NOMO-1 treated with DMSO at 0.1 percent for 48 hours (cell line): Measurements from ENCODE around the gene LAMA3.

ENCODE experiments used
- DNase-seq: peaks from one replicate; lab custom pipeline; 2025; ENCODE audit not compliant: unreplicated experiment; lab: John Stamatoyannopoulos, UW

LAMA3 gene, protein sequence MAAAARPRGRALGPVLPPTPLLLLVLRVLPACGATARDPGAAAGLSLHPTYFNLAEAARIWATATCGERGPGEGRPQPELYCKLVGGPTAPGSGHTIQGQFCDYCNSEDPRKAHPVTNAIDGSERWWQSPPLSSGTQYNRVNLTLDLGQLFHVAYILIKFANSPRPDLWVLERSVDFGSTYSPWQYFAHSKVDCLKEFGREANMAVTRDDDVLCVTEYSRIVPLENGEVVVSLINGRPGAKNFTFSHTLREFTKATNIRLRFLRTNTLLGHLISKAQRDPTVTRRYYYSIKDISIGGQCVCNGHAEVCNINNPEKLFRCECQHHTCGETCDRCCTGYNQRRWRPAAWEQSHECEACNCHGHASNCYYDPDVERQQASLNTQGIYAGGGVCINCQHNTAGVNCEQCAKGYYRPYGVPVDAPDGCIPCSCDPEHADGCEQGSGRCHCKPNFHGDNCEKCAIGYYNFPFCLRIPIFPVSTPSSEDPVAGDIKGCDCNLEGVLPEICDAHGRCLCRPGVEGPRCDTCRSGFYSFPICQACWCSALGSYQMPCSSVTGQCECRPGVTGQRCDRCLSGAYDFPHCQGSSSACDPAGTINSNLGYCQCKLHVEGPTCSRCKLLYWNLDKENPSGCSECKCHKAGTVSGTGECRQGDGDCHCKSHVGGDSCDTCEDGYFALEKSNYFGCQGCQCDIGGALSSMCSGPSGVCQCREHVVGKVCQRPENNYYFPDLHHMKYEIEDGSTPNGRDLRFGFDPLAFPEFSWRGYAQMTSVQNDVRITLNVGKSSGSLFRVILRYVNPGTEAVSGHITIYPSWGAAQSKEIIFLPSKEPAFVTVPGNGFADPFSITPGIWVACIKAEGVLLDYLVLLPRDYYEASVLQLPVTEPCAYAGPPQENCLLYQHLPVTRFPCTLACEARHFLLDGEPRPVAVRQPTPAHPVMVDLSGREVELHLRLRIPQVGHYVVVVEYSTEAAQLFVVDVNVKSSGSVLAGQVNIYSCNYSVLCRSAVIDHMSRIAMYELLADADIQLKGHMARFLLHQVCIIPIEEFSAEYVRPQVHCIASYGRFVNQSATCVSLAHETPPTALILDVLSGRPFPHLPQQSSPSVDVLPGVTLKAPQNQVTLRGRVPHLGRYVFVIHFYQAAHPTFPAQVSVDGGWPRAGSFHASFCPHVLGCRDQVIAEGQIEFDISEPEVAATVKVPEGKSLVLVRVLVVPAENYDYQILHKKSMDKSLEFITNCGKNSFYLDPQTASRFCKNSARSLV (N-terminal part only)

DNA sequence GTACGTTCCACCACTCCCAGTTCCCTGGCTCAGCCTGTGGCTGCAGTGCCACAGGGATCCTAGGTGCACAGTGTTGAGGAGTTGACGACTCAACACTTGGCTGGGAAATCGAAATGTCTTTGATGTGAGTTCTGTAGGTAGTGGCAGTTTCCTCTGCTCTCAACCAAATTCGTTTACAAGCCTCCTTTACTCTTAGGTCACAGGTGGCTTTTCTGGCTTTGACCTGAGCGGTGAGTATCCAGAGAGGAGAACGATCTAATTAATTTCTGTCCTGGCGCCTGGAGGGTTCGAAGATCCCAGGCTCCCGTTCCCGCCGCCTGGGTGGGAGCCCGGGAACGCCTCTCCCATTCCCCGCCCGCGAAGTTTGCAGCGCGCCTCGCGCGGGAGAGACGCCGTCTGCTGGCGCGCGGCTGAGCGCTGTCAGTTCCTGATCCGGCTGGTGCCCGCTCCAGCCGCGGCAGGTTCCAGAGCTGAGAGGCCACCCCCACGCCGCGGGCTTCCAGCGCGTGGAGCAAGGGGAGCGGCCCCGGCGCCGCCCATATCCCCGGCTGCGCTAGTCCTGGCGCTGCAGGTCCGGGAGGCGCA lies at the start of gene LAMA3:
TSS of gene LAMA3 (plus strand) at position 423 of the 585 bp plus-strand sequence. CDS start 231 bp downstream, outside the sequence.
- DNase-seq, result peak; percentile 30

DNA sequence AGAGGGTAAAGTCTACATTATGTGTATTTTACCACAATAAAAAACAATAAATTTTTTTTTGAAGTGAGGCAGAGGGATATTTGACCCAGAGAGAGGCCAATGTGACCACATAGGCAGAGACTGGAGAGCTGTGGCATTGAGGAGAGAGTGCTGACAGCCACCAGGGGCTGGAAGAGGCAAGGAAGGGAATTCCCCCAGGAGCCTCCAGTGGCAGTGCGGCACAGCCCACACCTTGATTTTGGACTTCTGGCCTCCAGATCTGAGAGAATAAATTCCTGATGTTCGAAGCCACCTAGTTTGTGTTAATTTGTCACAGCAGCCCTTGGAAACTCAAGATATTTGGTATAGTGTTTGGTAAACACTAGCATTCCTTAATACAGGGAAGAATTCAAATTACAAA lies 49.2 kb upstream of the LAMA3 start:
- no peak for DNase-seq

- no peak for DNase-seq
These were observed 48.0 kb upstream of the LAMA3 start for GRCh38 chr18:23641143-23641720.

DNA sequence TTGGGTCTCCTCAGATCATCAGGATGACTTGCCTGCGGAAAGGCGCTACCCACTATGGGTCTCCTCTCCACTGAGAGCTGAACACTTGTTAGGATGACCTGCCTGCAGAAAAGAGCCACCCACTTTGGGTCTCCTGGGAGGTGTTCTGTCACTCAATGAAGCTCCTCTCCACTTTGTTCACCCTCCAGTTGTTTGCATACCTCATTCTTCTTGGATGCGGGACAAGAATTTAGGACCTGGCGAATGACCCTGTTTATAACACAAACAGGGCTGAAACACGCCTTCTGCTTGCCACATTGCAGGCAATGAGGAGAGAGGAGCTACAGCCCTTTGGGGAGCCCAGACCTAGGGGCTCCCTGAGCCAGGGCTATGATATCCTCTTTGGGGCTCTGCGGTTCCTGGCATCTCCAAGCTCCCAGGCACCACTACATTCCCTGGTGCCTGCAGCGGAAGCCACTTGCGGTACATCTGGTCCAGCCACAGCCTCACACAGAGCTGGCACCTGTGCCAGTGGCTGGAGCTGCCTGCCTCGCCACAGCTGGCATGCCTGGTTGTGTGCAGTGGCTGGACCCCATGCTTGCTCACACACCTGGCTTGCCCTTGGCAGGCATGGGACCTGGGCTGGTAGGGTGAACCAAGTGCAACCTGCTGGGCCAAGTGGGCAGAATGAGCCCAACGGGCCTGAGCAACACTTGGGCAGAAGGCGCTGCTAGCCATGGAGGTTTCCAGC lies 47.2 kb upstream of the LAMA3 start:
- DNase-seq, result no peak

GRCh38 chr18:23643815-23644490 lies 45.3 kb upstream of the LAMA3 start:
- no peak for DNase-seq

GRCh38 chr18:23645568-23646175 lies 43.6 kb upstream of the LAMA3 start:
- DNase-seq, result no peak

DNA sequence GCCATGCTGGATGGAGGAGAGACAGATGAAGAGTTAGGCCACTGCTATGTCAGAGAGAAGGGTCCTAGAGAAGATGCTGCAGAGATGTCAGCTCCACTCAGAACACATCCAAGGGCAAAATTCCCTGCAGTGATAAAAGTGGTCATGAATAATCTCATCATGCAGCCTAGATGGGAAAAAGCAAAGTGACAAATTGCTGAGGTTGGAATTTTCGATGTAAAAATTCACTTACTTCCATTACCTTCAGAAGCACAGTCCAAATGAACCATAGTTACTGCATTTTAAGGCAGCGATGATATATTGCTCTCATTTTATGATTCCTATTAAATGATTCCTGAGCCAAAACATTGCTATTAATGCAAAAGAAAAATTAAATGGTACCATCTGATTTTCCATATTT lies 43.0 kb upstream of the LAMA3 start:
- no peak for DNase-seq

- no peak for DNase-seq
These were observed 40.8 kb upstream of the LAMA3 start for GRCh38 chr18:23648456-23648855.

DNA sequence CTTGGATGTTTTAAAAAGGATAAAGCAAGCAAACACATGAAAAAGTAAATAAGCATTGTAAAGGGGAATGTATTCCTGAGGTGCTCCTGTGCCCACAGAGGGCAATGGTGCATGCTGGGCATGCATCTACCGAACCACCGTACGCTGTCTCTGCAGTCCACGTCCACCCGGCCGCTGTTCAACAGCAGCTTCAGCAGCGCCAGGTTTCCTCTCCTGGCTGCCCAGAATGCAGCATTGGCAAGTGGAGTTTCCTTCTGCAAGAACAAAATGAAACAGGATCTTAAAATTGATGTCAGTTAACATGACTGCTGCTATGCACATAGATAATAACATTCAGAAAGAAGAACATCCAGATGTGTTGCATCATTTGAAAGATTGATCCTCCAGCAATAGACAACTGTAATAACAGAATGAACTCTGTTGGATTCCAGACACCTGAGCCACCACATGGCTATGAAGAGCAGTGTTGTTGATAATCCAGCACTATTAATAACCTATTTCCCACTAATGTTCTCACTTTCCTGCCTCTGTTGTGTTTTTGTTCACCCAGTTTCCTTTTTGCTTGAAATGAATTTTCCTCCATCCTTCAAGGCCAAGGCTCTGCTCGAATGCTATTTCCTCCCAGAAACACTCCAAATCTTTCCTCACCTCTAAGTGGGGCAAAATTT lies 40.2 kb upstream of the LAMA3 start:
- peak; percentile 59 for DNase-seq

DNA sequence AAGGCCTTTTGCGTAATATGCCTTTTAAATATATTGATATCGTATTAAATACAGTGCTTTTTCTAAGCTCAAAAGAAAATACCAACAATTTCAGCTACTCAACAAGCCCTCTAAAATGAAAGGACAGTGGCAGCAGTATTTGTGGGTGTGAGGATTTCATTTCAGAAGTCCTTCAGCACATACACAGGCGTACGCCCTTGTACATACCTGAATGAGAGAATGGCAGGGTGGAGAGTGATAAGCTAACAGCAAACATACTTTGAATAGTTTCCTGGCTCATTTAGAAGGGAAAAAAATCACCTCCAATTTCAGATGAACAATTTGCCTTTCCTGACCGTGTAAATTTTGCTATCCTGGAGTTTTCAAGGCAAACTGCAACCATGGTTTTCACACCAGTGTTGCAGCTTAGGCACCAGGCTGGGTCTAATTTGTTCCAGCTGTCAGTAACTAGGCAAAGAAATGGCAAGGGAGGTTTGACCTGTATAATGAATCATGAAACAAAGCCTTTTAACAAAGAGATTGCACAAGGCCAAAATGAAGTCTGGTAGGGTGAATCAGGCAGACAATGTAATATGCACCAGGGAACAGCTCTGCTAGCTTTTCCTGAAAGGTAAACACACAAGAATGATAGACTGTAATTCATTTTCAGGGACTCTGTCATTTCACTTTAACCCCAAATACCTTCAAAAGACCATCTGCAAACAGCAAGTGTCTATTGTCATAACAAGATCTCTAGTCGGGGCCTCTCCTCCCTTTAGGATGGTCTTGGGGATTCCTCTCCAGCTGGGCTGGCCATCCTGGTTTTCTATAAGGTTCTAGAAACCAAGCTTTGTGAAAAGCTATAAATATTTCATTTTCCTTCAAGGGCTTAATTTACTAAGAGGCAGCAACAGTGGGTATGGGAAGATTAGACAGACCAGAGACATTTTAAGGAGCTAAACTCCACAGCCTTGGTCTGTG lies 38.0 kb upstream of the LAMA3 start:
- DNase-seq, result no peak

DNA sequence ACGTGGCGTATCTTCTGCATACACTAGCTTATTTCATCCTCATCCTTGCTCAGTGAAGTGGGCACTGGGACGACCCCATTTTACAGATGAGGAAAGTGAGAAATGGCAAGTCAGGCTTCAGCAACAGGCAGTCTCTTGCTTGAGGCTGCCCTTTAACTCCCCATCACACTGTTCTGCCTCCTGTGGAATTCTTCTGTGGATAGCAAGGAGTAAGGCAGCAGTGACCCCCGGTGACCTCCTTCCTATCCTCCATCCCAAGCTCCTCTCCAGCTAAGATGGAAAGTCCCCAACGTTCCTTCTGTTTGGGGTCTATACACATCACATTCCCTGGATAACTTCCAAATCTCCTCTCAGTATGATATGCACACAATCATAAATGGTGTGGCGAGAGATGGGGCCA lies 37.0 kb upstream of the LAMA3 start:
- no peak for DNase-seq

DNA sequence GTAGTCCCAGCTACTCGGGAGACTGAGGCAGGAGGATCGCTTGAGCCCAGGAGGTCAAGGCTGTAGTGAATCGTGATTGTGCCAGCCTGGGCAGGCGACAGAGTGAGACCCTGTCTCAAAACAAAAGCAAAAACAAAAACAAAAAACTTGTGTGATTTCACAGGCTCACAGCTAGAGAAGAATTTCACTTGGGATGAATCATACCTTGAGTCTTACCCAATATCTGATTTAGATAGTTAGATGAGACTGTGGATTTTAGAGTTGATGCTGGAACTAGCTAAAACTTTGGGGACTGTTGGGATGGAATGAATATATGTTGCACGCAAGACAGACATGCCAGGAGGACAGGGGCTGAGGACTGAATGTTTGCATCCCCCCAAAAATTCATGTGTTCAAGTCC lies 31.0 kb upstream of the LAMA3 start:
- DNase-seq, result no peak

- DNase-seq, result no peak
These were observed 27.4 kb upstream of the LAMA3 start for GRCh38 chr18:23661735-23662308.

- peak; percentile 28 for DNase-seq
These were observed 26.7 kb upstream of the LAMA3 start, which contains the start of gene ANKRD29 for GRCh38 chr18:23662309-23663263. Gene ANKRD29 (minus strand): TSS chr18:23662911. CDS start chr18:23662730, 181 bp downstream.

DNA sequence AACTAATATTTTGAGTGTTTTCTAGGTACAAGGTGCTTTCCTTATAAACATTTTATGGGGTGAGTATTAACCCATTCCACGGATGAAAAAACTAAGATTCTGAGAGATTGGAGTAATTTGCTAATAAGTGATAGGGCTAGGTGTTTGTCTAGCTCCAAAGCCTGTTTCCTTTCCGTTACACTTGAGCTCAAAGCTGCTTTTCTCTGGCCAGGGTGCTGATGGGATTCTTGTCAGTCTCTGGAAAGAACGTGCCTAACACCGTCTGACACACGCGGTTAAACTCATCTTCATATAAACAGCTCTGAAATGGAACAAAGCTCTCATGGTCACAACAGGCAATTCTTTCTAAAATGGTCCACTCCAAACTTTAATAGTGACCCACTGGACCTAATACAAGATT lies 24.6 kb upstream of the LAMA3 start:
- no peak for DNase-seq

GRCh38 chr18:23667114-23667513 lies 22.1 kb upstream of the LAMA3 start:
- no peak for DNase-seq
